NCI-H2081 (cell line): ENCODE measurements around the gene FOXN4.

Experiments used
- DNase-seq, 2 experiments: peaks; one replicate each; lab custom pipeline; 2025; lab: John Stamatoyannopoulos, UW

Gene FOXN4

GRCh38 chr12:109307051-109307450, 2.0 kb downstream of the FOXN4 start:
- DNase-seq: peak in 1 of 2 experiments; percentile 21

DNA sequence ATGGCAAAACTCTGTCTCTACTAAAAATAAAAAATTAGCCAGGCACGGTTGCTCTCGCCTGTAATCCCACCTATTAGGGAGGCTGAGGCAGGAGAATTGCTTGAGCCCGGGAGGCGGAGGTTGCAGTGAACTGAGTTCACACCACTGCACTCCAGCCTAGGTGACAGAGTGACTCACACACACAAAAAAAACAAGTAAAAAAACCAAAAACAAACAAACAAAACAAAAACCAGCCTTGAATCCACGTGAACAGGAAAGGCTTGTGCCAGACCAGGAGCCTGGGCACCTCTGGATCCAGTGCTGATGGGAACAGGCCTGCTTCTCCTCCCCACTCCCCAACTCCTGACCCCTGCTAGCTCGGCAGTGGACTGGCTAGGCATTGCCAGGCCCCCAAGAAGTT, 3.5 kb downstream of the FOXN4 start:
- no peak for DNase-seq

- DNase-seq: no peak
Measured at GRCh38 chr12:109304485-109304884, 4.6 kb downstream of the FOXN4 start.

GRCh38 chr12:109302770-109303169, 6.3 kb downstream of the FOXN4 start:
- no peak for DNase-seq

- no peak for DNase-seq
Measured at GRCh38 chr12:109302358-109302757, 6.7 kb downstream of the FOXN4 start.

DNA sequence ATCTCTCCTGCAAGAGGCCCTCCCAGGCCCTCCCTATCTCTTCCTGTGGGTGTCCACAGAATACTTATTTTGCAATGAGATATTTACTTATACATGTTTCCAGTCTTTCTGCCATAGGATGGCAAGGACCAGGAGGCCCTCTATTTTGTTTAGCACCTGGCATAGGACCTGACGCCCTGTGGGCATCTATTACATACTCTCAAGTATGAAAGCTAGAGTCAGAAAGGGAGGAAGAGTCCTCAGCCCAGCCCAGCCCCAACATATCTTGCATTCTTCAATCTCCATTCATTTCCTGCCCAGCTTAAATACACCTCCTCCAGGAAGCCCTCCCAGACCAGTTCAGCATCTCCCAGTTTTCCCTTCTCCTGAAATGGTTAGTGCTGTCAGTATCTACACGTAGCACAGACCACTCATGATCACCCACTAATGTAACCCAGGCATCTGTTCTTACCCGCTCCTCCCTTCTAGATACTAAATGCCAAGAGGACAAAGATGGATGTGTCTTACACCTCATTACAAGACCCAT, 7.4 kb downstream of the FOXN4 start:
- no peak for DNase-seq

- DNase-seq: no peak
Measured at GRCh38 chr12:109299849-109300248, 9.2 kb downstream of the FOXN4 start.

DNA sequence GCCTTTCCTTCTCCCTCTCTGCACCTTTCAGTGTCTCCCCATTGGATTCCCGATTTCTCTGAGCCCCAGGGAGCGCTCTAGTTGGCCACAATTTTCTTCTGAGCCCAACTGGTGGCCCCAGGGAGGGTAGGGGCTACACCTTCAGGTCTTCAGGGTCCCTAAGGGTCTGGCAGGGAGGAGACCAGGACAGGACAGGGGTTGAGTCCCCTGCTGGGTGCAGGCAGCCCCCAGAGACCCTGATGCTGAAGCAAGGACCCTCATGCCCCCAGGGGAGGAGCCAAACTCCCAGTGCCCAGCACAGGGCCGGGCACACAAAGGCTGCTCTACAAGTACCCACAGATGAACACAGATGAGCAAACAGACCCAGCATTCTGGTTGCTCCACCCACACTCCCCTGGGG, 12.7 kb downstream of the FOXN4 start:
- no peak for DNase-seq

GRCh38 chr12:109295764-109296425, 13.2 kb downstream of the FOXN4 start:
- no peak for DNase-seq

DNA sequence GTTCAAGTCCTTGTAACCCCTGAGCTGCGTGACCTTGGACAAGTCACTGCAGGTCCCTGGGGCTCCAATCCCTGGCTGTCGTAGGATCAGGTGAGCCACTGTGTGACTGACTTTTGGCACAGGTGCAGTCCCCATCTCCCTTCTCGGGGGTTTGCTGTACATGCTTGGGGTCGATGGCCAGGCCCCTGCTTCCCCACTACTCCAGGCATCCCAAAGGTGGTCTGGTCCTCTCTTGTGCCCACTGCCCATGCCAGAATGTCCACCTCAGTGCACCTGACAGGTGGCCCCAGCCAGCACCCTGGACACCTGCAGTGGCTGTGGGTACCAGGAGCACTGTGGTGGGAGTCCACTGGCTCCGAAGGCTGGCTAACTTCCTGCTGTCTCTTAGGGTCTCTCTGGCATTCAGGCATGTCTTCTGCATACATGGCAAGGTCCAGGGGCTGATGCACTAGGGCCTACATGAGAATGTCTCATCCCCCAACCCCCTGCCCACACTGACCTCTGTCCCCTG, 14.7 kb downstream of the FOXN4 start:
- no peak for DNase-seq

DNA sequence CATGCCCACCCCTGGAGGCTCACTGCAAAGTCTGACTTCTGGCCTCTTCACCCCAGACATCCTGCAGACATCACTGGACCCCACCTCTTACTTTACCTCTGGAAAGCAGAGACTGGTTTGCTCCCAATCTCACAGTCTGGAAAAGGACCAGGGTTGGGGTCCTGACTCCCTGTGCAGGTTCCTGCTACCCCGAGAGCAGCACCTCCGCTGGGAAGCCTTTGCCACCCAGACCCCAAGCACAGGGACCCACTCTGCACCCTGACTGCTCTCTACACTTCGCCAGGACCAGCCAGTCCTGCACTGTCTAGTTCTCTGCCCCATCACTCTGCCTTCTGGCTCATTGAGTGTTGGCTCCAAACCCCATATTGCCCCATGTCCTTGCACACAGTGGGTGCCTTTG, 16.0 kb downstream of the FOXN4 start:
- DNase-seq: no peak

- DNase-seq: no peak
Measured at GRCh38 chr12:109292342-109292711, 16.8 kb downstream of the FOXN4 start.

DNA sequence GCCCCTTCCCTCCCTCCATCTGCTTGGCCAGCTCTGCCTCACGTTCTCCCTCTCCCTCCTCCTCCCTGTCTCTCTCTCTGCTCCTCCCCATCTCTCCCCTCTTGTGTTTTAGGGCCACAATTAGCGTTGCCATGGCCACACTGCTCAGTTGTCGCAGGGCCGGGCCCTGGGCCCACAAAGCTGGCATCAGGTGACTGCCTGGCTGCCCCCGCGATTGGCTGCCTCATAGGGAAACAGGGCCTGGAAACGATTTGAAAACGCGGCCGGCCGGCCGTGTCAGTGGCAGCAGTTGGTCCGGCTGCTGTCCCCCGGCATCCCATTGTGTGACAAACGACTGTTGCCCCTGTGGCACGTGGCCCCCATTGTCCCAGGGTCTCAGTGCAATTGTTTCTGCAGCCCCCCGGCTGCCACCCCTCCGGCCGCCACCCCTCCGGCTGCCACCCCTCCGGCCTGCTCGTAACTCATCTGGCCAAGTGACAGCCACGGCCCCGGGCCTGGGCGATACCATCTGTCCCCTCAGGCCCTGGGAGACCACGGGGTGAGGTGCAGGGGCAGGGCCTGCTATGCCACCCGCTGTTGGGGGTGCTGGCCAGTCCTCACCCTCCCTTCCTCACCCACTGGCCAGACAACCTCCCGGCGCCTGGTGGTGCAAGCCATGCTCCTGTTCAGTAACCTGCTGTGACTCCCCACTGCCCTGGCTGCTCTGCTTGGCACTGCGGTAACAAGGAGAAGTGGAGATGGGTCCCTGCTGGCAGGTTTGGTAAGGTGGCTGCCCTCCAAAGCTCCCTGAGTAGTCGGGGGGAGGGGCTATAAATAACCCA, 17.4 kb downstream of the FOXN4 start:
- DNase-seq: peak; percentile 94 to 98

DNA sequence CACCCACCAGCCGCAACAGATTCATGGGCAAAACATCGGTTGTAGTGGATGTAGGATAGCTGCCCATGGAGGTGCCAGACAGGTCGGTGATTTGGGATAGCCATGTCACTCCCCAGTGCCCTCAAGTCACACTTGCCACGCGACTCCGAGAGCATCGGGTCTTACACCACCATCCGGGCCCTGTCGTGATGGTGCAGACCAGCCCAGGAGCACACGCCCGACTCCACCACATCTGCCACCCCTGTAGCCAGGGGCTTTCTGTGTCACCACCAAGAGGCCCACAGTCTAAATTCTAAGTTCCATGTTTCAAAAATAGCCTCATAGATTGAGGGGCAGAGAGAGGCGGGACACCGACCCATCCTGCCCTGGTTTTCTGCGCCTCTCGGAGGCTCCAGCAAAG, 18.0 kb downstream of the FOXN4 start:
- no peak for DNase-seq

- no peak for DNase-seq
Measured at GRCh38 chr12:109290061-109290460, 19.0 kb downstream of the FOXN4 start.

DNA sequence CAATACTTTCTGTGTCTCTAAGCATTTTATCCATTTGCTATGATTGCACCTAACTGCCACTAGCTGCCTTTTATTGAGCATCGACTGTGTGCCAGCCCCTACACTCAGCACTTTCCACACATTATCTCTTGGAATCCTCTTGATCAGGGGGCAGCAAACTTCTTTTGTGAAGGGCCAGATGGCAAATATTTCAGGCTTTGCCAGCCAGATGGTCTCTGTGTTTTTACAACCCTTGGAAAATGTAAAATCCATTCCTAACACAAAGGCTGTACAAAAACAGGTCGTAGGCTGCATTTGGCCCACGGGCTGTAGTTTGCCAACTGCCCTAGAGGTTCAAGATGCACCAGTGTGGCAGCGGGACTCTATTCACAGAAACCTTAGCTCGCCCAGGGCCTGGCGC, 19.5 kb downstream of the FOXN4 start:
- no peak for DNase-seq

GRCh38 chr12:109289004-109289403, 20.1 kb downstream of the FOXN4 start:
- no peak for DNase-seq

GRCh38 chr12:109288571-109288970, 20.5 kb downstream of the FOXN4 start:
- no peak for DNase-seq

DNA sequence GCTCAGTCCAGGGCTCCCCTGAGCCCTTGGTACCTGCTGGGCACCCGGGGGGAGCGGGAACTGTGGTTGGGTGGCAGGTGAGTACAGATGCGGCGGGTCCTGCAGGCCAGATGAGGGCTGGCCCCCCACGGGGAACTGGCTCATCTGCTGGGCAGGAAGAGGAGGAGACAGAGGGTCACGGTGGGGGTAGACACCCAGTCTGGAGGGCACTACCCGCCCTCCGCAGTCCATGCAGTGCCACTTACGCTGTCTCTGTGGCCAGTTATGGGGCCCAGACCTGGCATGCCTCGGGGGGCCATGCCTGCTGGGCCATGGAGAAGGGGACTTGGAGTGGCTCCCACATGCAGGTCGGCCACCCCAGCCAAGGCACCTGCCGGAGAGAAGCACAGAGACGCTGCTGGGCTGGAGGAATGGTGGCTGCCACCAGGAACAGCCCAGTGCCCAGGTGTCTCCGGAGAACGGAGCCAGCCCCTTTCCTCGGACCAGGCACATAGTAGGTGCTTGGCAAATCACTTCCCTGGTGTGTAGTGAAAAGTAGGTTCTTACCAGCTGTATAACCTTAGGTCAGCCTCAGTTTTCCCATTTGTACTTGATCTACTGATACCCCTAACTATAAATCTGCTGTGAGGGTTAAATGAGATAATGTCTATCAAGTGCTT, 21.1 kb downstream of the FOXN4 start:
- no peak for DNase-seq

DNA sequence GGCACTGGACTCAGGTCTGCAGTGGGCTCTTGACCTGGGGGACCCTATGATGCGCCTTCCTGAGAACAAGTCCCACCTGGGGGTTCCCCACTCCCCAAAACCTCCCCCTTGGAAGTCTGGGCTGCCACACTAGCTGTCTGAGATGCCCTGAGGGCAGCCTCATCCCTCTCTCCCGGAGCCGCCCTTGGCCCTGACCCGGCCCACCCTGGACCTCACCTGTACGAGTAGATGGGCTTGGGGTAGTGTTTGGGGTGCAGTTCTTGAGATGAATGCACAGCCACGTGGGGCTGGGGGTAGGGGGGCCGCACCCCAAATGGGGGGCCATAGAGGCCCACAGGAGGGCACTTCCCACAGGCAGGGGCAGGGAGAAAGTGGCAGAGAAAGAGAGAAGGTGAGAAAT, 21.9 kb downstream of the FOXN4 start:
- DNase-seq: no peak

DNA sequence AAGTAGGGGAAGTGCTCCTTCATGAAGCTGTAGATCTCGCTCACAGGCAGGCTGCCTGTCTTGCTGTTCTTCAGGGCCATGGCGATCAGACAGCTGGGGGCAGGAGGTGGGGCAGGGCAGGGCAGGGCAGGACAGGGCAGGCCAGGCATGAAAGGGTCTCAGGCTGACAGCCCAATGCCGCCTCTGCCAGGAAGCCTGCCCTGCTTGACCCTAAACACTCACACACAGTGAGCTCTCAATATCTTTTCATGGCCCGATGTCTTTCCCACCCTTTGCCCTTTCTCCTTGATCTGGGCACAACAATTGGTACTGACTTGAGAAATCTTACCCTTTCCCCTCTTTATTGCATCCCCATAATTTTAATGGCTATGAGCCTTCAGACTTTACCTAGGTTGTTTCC, 22.4 kb downstream of the FOXN4 start:
- DNase-seq: no peak

DNA sequence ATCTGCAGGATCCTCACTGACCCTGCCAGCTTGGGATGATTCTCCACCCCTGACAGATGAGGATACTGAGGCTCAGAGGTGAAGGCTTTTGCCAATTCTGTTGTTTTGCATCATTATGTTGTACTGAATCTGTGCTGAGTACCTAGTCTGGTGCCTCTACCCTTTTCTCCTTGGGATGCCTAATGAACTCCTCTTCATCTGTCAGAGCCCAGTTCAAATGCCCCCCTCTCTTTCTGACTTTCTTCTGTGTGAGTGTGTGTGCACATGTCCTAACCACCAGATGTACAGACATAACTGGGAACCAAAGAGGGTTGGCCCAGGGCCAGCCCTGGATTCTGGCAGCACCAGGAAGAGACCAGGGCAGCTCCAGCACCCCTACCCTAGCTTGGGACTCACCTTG, 22.8 kb downstream of the FOXN4 start:
- DNase-seq: no peak

GRCh38 chr12:109284392-109284791, 24.7 kb downstream of the FOXN4 start:
- no peak for DNase-seq
